Measurements from ENCODE around the gene COMMD9.
A peak's percentile ranks its signal among the peaks of the same experiment; 100 is the strongest.

COMMD9 gene

DNA sequence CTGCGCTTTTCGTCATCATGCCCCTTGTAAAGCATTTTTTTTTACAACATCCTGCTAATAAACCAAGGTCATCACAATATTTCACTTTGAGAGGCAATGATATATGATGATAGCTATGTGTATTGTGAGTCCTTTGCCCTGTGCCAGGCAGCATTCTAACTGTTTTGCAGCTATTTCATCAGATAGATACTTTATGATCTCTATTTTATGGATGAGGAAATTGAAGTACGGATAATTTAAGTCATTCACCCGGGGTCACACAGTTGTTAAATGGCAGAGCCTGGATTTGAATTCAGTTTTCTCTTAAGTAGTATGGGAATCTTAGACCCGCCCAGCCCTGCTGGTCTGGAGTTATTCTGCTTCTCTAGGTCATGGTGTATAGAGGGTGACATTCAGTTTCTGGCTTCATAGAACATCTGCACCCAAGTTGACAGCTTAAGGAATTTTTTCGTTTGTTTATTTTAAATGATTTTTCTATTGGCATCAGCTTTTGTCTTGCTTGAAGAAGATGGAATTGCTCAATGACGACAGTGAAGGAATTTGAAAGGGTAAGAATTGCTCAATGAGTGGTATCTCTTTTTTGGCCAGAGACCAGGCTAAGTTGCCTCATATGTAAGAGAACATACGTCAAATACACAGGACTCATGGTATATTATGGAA is 7.8 kb upstream of the COMMD9 start:
- DNase-seq (ENCODE audit: low read depth in 2 of 3, low spot score in 2 of 3): no peak

DNA sequence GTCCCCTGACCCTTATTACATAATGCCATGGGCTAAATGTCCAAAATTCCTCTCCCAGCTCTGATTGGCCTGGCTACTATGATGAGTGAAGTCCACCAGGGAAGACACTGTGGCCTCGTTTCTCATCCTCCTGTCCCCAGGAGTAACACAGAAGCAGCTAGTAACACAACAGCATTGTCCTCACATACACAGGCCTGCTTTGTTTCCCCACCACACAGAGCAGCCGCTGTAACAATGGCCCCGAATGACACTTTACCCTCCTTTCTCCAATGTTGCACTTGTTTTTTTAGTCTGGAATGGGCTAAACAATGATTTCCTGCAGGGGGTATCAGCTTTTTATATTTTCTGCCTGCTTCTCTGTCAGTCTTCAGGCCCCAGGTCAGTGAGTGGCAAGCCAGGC is 6.7 kb upstream of the COMMD9 start, which contains the start of gene PRR5L:
TSS of gene PRR5L (plus strand) at position 363 of the 400 bp plus-strand sequence. CDS start 104,834 bp downstream, outside the sequence.
- no peak for DNase-seq (ENCODE audit: low read depth in 2 of 3, low spot score in 2 of 3)

DNA sequence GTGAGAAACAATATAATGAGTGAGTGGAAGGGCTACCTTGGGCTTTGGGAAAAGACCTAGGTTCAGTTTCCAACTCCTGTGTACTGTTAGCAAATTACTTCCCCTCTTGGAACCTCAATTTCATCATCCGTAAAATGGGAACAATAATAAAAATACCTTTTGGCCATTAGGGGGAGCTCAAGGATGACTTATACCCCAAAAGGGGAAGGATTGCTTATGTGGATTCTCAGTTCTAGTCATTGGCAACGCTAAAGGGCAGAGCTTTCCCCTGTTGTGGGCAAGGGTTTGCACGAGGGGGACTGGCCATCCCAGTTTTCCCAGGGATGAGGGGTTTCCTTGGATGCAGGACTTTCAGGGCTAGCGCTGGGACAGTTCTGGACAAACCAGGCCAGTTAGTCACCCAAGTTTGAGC is 3.1 kb upstream of the COMMD9 start:
- DNase-seq (ENCODE audit: low read depth in 2 of 3, low spot score in 2 of 3): no peak

DNA sequence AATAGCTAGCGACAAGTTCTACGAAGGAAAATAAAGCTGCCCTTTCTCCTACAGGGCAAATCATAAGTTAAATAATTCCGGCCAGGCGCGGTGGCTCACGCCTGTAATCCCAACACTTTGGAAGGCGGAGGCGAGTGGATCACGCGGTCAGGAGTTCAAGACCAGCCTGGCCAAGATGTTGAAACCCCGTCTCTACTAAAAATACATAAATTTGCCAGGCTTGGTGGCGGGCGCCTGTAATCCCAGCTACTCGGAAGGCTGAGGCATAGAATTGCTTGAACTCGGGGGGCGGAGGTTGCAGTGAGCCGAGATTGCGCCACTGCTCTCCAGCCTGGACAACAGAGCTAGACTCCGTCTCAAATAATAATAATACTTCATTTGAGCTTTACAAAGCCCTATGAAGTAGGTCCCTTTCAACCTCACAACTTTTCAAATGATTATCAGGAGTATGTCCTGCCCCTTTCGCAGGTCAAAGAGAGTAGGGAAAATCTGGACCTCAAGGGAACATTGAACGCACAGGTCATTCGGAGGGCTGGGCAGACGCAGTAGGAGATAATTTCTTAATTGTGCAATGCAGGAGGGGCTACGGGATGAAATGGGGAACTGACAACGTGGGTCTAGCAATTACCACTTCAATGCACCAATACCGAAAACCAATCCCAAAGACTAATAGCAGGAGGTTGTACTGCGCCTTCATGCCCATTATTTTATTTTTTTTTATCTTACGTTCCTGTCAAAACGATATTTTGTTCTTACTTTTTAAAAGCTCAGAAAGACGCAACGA is 590 bp downstream of the COMMD9 start:
- DNase-seq (ENCODE audit: low read depth in 2 of 3, low spot score in 2 of 3): no peak

DNA sequence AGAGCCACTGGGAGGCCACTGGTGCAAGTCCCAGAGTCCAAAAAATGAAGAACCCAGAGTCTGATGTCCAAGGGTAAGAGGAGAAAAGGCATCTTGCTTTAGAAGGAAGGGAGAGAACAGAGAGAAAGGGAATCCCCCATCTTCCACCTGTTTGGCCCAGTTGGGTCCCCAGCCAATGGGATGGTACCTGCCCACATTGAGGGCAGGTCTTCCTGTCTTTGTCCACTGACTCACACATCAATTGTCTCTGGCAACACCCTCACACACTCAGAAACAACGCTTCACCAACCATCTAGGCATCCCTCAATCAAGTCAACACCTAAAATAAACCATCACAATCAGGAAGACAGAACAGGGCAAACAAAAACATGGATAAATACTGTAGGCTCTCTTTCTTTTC is 6.3 kb downstream of the COMMD9 start:
- DNase-seq (ENCODE audit: low read depth in 2 of 3, low spot score in 2 of 3): no peak

DNA sequence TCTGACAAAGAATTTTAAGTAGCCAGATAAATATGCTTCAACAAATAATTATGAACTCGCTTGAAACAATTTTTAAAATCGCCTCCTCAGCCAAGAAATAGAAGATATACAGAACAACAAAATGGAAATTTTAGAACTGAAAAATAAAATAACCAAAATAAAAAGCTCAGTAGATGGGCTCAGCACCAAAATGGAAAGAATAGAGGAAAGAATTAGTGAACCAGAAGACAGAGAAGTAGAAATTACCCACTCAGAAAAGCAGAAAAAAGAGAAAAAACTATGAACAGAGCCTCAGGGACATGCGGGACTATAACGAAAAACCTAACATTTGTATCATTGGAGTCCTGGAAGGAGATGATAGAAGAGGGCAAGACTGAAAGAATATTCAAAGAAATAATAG is 7.4 kb downstream of the COMMD9 start:
- no peak for DNase-seq (ENCODE audit: low read depth in 2 of 3, low spot score in 2 of 3)

DNA sequence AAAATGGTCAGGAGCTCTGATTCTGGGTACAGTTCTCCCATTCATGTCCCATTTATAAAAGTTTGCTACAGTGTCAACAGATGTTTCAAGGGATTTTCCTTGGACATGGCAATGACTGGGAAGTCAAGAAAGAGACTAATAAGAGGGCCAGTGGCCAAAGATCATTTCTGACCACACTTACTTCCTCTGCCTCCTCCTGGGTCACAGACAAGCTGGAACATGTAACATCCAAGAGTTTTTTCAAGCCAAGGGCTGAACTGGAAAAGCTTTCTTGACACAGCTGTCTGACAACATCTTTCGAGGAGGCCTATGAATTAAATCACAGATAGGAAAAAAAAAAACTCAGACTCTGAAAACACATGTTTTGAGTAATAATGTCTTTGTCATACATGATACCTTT is 8.7 kb downstream of the COMMD9 start:
- DNase-seq (ENCODE audit: low read depth in 2 of 3, low spot score in 2 of 3): no peak

DNA sequence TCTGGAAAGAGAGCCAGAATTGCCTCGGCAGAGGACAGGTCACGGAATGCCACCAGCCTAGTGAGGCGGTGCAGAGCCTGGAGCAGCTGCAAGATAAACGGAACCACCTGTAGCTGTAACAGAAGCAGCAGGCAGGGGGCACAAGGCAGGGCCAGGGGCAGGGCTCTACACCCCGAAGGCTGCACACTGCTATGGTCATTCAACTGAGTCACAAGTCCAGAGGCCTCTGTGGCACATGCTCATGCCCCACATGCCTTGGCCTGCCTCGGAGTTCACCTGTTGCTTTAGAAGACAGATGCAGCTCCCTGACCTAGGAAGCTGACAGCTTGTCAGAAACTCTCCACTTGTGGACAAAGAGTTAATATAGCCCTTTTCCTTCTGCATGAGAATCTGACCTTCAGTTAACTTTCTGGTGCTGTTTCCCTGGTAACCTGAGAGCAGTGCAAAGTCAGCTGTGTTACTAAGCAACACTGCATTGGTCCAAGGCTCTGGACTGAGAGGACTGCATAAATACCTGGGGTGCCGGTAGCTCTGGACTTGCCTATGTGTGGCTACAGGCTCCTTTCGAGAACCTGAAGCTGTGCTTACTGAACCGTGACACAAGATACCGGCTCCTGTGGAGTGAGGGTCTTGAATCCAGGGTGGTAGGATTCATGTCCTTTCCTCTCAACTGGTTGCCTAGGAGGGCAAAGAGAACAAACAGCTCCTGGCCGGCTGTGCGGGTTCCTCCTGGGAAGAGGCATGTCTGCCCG is 10.5 kb downstream of the COMMD9 start:
- no peak for DNase-seq (ENCODE audit: low read depth in 2 of 3, low spot score in 2 of 3)

DNA sequence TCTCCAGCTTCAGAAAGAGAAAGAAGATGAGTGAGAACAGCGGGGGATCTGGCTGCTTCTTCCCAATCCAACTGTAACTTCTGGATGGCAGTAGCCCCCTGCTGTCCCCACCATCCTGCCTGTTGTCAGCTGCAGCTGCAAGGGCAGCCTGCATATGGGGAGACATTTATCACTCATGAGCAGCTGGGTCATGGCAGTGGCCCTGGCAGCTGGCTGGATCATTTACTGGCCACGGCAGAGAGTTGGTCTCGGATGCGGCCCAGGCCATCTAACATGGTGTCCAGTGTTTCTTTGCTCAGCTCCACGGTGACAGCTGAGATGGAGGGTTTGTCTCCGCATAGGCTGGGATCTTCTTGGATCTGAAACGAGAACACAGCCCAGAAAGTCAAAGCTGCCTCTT is 14.8 kb downstream of the COMMD9 start:
- DNase-seq (ENCODE audit: low read depth in 2 of 3, low spot score in 2 of 3): no peak

DNA sequence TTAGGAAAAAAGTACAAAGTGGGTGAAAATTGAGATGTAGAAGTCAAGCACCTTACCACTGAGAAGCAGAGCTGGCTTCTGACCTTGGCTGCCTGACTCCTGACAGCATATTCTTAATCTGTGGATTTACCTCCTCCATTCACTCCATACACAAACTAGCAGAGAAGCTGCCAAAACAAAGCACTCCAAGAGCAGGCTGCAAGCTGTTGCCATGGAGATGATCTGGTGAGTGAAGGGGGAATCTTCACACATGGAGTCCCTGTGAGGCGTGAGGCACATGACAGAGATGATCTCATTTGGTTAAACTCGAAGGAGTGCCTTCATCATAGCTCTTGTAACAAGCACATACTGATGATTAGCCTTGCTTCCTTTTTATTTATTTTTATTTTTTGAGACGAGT is 16.1 kb downstream of the COMMD9 start:
- DNase-seq (ENCODE audit: low read depth in 2 of 3, low spot score in 2 of 3): no peak

DNA sequence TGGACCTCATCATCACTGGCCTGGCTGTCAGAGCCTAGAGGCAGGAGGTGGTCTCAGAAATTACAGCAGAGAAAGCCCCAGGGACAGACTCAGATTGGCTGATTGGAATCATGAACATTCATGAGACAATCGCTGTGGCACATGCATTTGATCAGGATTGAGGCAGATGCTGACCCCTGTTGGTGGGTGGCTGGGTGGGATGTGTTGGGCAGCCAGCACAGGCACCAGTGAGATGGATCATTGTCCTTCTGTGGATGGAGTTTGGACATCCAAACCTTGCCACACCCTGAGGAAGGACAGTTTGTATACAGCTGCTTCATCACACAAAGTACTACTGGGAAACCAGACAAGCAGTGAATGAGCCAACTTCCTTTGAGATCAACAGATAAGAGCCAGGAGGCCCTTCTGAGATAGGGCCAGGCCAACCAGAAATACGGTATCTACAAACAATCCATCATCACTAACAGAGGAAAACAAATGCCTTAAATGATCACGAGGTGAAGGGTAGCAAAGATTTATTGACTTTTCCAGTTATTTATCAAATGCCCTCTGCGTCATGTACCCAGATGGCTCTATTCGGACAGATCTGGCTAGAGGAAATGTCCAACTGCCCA is 17.3 kb downstream of the COMMD9 start:
- no peak for DNase-seq (ENCODE audit: low read depth in 2 of 3, low spot score in 2 of 3)

DNA sequence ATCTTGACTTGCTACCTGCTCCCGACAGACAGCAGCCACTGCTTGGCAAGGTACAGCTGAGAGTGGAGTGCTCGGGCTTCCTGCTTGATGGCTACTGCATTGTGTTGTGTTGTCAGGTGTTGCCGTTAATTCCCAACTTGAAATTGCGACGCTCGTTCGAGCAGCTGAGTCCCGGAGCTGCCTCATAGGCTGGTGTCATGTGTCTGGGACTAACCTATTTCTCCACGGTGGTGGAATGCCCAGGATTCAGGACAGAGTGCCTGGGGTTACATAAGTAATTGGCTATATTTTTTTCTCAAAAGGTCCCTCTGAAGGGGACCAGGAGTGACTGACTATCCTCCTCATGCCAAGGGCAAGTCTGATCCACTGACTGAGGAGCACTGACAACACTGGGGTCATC is 18.5 kb downstream of the COMMD9 start:
- no peak for DNase-seq (ENCODE audit: low read depth in 2 of 3, low spot score in 2 of 3)

DNA sequence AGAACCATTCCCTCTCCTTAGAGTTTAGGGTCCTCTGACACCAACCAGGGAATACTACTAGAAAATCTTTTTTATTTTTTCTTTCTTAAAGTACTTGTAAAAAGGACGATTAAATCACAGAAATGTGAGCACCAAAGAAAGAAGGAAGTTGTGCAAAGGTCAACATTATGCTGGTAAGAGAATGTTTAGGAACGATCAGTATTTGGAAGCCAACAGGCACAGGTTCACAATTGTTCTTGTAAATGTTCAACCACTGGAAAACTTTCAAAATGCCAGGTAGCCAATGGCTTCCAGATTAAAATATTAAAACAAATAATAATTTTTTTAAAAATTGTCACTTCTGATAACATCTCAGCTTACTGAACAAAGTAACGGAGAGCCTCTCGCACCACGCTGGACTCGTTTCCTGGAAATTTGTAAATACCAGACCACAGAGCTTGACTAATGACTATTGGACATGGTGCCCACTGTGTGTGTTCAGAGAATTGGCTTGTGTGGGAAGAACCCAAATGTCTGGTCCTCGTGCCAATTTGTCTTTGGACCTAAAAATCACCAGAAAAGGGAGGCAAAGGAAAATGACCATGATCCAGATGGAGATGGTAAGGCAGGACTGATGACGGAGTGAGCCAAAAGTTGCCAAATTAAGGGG is 20.8 kb downstream of the COMMD9 start:
- DNase-seq (ENCODE audit: low read depth in 2 of 3, low spot score in 2 of 3): no peak

DNA sequence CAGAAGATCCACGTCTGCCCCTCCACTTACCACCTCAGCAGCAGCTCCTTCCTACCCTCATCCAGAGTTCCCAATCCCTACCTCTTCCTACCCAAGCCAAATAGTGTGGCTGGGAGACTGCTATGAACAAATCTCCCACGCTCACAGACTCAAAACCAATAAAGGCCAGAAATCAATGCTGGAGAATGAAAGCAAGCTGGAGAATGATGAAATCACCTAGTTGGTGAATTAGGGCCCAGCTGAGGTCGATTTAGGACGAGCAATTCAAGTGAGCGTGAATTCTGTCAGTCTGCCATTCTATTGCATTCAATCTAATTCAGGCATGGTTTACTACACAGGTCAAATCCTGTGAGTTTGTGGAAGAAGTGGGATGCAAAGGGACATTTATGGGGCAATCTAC is 22.5 kb downstream of the COMMD9 start:
- no peak for DNase-seq (ENCODE audit: low read depth in 2 of 3, low spot score in 2 of 3)

DNA sequence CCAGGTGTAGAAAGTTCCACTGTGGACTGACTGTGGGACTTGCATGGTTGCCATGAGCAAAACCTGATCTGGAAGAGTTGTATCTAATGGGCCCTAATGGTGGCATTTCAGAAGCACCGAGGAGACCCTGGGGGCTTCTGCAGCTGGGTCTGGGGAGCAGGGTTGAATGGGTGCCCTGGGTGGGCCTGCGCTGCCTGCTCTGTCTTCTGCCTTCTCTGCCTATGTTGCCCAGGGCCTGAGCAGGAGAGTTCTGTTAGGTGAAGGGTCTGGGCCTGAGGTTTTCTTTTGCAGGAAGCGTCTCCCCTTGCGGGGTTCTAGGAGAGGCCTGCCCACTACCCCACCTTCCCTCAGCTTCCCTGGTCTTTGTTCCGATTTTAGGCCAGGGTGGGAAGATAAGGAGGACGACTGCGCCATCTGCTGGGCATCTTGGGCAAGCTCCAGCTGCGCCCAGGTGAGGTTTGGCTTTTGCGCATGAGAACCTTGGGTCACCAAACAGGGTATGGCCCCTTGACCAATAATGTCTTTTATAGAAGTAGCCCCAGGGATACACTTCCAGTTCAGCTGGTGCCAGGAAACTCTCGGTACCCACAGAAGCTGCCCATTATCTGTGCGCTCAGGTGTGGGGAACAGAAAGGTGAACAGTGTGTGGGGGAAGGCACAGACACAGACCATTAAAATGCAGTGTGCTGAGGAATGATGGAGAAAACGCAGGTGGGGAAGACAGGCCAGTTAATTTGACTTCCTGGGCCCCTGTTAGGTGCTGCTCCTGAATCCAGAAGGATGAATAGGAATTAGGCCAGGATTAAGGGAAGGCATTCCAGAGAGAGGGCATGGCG is 23.2 kb downstream of the COMMD9 start:
- peak; percentile 19 to 53 (median 30) for DNase-seq (ENCODE audit: low read depth in 2 of 3, low spot score in 2 of 3)

DNA sequence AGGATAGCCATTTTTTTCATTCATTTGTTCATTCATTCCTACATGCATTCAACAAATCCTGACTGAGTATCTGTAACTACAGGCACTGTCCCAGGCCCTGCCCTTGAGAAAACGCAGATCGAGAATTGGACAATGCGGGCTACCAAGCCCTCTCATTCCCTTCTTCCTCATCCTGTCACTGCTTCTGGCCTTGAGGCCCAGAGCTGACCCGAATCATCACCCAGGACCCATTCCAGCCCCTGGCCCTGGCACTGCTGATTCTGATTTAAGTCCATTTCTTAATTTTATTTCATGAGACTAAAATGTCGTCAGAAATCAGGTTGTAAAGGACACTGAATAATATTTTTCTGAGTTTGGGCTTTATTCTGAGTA is 24.3 kb downstream of the COMMD9 start:
- DNase-seq (ENCODE audit: low read depth in 2 of 3, low spot score in 2 of 3): no peak

DNA sequence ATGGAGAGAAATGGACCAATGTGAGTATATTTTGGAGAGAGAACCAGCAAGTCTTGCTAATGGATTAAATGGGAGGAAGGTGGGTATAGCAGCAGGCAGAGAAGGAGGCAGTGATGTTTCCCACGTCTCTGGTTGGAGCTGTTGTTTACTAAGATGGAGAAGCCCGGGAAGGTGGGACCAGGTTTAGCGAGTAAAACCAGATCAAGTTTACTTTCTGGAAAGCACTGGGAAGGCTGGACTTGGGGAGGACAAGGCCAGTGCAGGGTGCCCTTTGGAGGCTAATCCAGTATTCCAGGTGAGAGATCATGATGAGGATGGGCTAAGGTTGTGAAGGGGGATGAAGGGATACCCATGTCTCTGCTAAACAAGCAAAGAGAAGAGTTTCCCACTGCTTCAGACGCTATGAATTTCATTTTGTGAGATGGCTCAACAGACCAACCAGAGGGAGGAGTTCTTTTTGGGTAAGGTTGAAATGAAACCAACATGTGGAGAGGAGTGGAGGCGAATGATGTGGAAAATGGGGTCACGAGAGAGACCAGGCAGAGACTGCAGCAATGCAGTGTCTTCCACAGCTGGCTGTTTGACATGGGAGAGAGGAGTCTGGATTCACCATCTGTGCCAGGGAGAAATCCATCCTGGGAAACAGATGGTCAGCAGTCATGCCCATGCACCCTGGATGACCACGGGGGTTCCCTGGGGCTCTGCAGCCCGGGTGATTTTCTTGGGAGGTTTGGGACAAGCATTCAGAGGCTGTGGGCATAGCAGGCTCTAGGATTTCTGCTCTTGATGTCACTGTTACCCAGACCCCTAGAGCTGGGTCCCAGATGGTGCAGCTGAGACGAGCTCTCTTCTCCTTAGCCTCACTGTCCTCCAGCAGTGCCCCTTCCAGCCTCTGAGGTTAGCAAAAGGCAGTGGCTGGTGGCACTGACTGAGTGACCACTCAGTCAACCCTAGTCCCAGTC is 24.9 kb downstream of the COMMD9 start:
- no peak for DNase-seq (ENCODE audit: low read depth in 2 of 3, low spot score in 2 of 3)

DNA sequence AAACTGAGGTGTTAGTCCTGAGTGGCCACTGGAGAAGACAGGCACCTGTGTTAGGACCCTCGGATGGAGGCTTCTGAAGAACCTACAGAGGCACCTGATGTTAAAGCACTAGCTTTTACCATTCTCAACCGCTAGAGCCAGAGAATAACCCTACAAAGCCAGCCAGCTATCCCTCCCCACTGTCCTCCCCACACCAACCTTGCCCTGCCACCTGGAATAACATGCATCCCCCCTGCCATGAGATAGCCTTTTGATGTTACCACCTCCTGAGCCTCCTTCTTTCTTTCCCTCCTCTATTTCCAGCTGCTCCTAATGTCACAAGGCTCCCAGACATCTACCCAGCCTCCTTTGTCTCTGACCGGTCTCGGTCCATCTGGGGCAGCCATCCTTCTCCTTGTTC is 28.1 kb downstream of the COMMD9 start:
- no peak for DNase-seq (ENCODE audit: low read depth in 2 of 3, low spot score in 2 of 3)

DNA sequence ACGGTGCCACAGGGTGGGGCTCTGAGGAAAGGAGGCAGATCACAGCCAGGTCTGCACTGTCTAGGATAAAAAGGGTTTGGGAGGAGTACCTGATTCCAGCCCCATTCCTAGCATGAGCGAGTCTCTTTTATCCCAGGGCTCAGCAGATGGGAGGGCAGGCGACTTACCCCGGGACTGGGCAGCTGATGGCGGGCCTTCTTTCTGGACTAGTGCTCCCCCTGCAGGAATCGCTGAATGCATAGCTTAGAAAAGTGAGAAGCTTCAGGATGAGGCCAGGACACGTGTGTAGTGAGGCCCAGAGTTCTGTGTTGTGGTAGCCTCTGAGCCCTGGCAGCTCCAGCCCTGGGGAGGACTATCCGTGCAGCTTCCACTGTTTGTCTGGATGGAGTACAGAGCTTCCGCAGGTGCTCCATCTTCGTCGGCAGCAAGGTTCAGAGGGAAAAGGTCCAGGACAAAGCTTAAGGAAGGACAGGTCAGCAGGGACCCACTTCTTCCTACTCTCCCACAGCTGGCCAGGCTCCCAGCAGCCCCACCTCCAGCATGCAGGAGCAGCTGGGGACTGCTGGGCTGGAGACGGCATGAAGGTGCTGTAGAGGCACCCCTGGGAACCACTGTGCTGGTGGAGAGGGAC is 30.4 kb downstream of the COMMD9 start:
- peak in 2 of 3 experiments; percentile 4 for DNase-seq (ENCODE audit: low read depth in 2 of 3, low spot score in 2 of 3)
